Transverse colon (tissue), 4 donors: Measurements from ENCODE around the gene ENO2.
"Not testable (repeated sequence)": the region's sequence is repeated elsewhere in the genome, so short reads cannot be mapped to it uniquely, and the experiment has no call there.

Source experiments
- EP300 ChIP-seq: sonication (generic); formaldehyde crosslinking; IDR thresholded peaks from one replicate; pipeline ENCODE4 v1.6.1; 2017; ENCODE audit warnings: antibody characterized with exemption, low read depth
- POLR2A ChIP-seq: fragments of 450-650 bp; IDR thresholded peaks from one replicate; pipeline ENCODE4 v1.6.1; 2016; ENCODE audit warnings: antibody characterized with exemption, mild to moderate bottlenecking, moderate library complexity
- POLR2AphosphoS5 ChIP-seq, 3 donors: sonication (generic); formaldehyde crosslinking; IDR thresholded peaks; one replicate each; pipeline ENCODE4 v1.6.1; 2016; ENCODE audit warnings: antibody characterized with exemption in 3 of 3
- TF ChIP-seq, protein P1 (sequence below), 5 experiments: fragments of 200-600 bp in 3 of 5; fragments of 450-650 bp in 2 of 5; sonication (generic) in 3 of 5; IDR thresholded peaks; 1 replicate in 2 of 5; 2 replicates in 3 of 5; pipeline ENCODE4 v1.5.1; 2016 to 2017; ENCODE audit warnings: antibody characterized with exemption in 5 of 5, inconsistent platforms in 3 of 5, mild to moderate bottlenecking in 2 of 5, moderate library complexity in 1 of 5

DNA sequence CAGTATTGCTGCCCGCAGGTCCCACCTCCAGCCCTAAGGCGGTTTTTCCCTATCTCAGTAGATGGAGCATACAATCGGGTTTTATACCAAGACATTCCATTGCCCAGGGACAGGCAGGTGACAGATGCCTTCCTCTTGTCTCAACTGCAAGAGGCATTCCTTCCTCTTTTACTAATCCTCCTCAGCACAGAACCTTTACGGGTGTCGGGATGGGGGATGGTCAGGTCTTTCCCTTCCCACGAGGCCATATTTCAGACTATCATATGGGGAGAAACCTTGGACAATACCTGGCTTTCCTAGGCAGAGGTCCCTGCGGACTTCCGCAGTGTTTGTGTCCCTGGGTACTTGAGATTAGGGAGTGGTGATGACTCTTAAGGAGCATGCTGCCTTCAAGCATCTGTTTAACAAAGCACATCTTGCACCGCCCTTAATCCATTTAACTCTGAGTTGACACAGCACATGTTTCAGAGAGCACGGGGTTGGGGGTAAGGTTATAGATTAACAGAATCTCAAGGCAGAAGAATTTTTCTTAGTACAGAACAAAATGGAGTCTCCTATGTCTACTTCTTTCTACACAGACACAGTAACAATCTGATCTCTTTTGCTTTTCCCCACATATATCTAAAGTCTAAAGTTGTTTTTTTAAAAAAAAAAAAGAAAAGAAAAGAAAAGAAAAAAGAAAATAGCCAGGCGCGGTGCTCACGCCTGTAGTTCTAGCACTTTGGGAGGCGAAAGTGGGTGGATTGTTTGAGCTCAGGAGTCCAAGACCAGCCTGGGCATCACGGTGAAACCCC is 28.0 kb upstream of the ENO2 start:
- TF ChIP-seq, protein P1, sequence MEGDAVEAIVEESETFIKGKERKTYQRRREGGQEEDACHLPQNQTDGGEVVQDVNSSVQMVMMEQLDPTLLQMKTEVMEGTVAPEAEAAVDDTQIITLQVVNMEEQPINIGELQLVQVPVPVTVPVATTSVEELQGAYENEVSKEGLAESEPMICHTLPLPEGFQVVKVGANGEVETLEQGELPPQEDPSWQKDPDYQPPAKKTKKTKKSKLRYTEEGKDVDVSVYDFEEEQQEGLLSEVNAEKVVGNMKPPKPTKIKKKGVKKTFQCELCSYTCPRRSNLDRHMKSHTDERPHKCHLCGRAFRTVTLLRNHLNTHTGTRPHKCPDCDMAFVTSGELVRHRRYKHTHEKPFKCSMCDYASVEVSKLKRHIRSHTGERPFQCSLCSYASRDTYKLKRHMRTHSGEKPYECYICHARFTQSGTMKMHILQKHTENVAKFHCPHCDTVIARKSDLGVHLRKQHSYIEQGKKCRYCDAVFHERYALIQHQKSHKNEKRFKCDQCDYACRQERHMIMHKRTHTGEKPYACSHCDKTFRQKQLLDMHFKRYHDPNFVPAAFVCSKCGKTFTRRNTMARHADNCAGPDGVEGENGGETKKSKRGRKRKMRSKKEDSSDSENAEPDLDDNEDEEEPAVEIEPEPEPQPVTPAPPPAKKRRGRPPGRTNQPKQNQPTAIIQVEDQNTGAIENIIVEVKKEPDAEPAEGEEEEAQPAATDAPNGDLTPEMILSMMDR (IDR thresholded peaks at IDR 0.05), result not testable (repeated sequence)
- not testable (repeated sequence) for TF ChIP-seq POLR2A; POLR2AphosphoS5 (IDR thresholded peaks at IDR 0.05); EP300
